HG03139 (cell line): ENCODE measurements around the gene PPP1R10.

ENCODE experiments used
- ATAC-seq: cut with Tn5 transposase; IDR thresholded peaks from one replicate; pipeline ENCODE4 v1.9.1; 2021; ENCODE audit not compliant: unreplicated experiment

Gene PPP1R10

GRCh38 chr6:30625511-30625910, 8.5 kb upstream of the PPP1R10 start:
- no peak for ATAC-seq

- ATAC-seq: no peak
Observed at GRCh38 chr6:30619561-30619960, 2.5 kb upstream of the PPP1R10 start.

- no peak for ATAC-seq
Observed at GRCh38 chr6:30618270-30618797, 1.3 kb upstream of the PPP1R10 start.

GRCh38 chr6:30617565-30618269, 674 bp upstream of the PPP1R10 start, which contains the start of gene MRPS18B:
TSS of gene MRPS18B (plus strand) at chr6:30617840. CDS start at chr6:30617866, 26 bp downstream.
- ATAC-seq: peak; percentile 69

DNA sequence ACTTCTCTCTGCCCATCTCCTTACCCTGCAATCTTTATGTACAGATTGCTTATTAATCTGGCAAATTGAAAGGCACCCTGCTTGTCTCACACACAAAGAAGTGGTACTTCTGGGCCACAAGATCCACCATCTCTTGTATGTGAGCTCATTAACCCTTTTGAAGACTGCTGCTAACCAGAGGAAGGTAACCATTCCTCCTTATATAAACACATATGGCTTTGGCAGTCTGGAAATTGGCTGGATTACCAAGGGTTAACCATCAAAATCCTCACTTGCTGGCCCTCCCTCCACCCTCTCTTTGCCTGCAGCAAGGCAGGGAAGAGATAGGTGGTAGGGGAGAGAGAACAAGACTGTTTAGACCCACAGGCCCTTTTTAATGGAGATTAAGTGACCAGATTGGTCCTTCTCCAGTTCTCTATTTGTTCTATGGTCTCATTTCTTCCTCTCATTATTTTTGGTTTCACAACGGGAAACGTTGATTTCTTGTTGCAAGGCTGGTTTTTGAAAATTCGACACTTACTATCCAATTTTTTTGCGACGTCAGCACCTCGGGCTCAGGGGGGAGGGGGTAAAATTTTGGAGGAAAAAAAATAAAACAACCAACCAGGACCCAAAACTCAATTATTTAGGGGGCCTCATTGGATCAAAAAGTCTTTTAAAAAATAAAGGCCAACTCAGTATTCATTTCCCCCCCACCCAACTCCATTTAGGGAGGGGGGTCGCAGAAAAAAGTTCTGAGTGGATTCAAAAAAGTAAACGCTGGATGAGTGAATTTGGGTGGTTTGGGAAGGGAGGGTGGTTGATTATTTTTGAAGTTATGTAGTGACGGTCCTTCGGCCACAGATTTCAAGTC, 859 bp downstream of the PPP1R10 start:
- no peak for ATAC-seq

- ATAC-seq: no peak
Observed at GRCh38 chr6:30615219-30615957, 1.7 kb downstream of the PPP1R10 start.

DNA sequence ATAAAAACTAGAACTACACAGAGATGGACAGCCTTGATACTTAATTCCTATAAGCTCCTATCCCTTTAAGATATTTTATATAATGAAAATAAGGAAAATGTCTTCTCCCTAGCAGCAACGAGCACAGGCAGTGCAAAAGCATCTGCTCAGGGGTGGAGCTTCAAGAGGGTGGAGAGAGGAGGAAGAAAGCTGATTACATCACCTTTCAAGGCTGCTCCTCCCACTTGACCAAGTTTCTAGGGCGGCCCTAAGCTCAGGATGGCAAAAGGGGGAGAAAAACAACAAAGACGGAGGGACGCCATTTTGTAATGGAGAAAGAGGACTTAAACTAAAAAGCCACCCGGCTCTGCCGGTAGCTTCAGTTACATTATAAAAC, 2.2 kb downstream of the PPP1R10 start:
- peak; percentile 42 for ATAC-seq

GRCh38 chr6:30614044-30614842, 2.8 kb downstream of the PPP1R10 start:
- no peak for ATAC-seq

DNA sequence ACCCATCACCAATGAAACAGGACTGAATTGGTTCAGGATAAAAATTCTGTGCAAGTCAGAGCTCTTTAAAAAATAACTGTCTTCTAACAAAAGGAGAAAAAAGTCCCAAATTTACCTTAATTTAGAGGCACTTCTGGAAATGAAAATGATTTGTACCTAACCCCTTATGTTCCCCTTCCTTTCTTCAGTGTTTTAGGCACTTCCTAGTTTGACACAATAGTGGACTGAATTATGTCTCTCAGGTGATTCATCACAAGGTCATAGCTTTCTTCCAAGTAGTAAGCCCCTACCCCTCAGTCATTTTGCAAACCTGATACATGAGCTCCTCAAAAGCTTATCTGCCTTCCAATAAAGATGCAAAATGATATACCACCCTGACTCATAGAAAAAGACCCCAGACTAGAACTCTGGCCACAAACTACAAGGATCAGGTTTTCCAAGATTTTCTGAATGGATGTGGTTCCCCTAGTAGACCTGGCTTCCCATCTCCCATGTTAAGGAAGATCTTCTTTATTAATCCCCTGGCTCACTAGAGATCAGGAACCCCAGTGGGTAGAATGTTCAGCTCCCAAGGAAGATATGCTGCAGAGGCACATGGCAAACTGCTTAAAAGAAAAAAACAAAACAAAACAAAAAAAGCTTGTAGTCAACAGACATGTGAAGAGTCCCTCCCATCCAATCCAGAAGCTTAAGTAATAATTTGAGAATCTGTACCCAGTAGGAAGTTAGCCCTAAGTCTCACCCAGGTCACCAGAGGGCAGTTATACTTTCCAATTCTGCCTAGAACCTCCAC, 3.6 kb downstream of the PPP1R10 start:
- no peak for ATAC-seq

DNA sequence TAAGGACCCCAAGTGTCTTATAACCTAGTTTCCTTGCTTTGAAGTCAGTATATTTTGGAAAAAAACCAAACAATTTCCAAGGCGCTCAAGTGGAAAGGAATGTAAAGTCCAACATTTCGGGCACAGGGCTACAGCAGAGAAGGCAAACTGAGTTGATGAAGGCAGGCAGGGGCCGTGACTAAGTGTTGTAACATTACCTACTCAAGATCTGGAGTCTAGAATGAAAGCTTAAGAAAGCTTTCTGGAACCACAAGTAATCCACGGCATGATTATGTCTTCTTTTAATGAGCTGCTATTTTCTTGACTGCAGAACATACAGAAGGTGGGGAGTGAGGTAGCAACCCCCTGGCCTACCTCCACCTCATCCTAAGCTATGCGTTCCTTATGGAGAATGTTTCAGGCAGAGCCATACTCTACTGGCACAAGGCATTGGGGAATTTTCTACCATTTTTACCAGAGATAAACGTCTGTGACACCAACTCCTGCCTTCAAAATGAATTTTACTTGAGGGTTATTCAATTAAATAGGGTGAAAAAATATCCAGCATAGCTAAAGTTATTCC, 4.3 kb downstream of the PPP1R10 start:
- ATAC-seq: no peak

DNA sequence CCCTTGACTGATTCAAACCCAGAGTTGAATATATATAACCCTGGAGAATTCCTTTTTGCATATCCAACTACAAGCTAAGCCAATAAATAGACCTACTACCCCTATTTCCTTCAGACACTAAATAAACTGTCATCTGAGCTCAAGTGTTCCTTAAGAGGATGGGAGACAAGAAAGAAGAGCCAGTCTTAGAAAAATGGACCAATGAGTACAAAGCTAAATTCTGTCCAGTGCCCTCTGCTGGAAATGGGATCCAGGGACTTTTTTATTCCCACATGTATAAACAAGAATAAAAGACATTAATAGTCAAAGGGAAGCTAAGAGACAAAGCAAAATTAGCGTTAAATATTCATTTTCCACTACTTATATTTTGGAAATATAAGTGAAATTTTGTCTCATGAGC, 4.8 kb downstream of the PPP1R10 start:
- no peak for ATAC-seq

DNA sequence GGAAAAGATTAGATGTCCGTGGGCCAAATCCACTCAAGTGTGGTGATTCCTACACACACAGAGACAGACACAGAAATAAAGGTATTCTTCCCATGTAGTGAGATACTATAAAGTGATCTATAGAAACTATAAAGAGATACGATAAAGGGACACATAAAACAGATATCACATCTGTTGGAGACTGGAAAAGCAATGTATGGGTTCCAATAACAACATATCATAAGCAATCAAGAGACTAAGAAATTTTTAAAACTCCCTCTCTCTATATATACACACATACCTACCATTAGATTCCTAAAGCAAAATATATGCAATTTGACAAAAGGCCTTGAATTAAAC, 5.2 kb downstream of the PPP1R10 start:
- ATAC-seq: no peak

DNA sequence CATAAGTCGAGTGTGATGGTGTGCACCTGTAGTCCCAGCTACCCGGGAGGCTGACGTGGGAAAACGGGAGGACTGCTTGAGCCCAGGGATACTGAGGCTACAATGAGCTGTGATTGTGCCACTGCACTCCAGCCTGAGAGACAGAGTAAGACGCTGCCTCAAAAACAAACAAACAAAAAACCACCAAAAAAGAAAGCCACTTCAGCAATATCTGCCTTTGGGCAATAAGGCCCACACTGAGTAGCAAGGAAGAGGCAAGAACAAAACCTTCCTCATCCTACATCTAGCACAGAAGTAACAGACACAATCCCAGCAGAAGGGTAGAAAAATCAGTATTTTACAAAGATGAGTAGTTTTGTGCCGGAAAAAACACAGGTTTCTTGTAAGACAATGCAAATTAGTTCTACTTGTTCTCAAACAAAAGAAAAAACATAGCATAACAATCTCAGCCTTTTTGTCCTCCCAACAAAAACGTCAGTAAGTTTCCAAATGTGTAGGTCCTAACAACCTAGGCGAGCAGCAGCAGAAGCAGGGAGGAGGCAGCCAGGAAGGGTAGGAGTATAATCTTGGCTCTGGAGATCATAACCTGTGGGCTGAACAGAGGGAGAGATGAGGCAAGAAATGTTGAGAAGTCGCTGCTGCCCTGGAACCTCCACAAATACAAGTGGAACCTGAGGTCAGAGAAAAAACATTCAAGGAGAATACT, 5.7 kb downstream of the PPP1R10 start:
- ATAC-seq: no peak

GRCh38 chr6:30610065-30610464, 7.0 kb downstream of the PPP1R10 start:
- no peak for ATAC-seq

DNA sequence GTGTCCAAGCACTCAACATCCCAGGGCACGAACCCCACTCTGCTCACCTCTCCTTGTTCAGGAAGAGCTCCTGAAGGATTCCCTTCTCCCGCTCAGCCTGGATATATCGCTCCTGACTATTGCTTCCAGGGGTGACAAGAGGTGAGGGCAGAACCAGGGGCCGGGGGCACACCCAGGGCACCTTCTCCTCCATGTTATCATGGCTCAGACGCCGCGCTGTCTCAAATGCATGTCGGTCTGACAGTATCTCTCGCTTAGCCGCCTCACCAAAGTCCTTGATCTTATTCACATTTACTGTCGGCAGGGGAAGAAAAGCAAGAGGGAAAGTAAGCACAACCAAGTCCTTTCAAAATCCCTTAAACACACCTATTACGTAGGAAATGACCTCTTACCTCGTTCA, 13.1 kb downstream of the PPP1R10 start:
- ATAC-seq: no peak

DNA sequence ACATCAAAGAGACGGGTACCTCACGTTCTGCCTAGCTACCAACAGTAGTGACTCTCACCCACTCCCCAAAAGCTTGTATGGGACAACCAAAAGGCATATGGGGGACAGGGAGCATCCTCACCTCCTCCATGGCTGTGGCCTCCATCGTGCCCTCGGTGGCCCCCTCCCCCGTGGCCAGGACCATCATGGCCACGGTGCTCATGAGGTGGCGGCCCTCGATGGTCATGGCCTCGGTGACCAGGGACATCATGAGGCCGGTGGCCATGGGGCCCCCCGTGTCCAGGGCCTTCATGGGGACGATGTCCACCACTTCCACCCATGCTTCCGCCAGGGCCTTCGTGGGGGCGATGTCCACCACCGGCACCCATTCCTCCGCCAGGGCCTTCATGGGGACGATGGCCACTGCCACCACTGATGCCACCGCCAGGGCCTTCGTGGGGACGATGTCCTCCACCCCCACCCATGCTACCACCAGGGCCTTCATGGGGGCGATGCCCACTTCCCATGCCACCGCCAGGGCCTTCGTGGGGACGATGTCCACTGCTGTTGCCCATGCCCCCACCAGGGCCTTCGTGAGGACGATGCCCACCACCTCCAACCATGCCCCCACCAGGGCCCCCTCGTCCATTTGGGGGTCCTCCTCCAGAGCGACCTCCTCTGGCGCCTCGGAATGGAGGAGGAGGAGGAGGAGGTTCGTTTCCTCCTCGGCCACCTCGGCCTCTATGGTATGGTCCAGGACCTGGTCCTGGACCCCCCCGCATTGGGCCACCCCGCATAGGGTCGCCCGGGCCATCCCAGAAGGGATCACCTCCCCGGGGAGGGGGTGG, 15.0 kb downstream of the PPP1R10 start:
- no peak for ATAC-seq

DNA sequence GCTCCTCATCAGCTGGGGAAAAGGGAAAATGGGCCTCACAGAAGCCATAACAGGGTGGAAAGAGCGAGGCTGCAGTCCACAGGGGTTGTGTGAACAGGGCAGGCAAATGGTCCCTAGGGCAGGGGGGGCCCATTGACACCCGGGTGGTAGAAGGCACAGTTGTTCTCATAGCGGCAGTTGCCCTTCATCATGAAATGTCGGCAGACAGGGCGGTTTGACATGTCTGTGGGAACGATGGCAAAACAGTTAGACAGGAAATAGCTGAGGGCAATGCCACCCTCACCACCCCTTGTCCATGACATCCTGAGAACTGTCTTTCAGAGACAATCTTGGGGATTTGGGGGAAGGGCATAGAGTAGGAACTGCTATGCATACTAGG, 15.6 kb downstream of the PPP1R10 start:
- no peak for ATAC-seq

- ATAC-seq: no peak
Observed at GRCh38 chr6:30600451-30600961, 16.5 kb downstream of the PPP1R10 start.
